ENCODE data around the gene HLA-DRA. TPM values are rescaled to one million over a fixed set of nuclear protein-coding genes. Genes with fewer than 3 reads are reported as not detected.

The HLA-DRA gene
- 0.85 and 7.0 TPM in 2 replicates for total RNA-seq

DNA sequence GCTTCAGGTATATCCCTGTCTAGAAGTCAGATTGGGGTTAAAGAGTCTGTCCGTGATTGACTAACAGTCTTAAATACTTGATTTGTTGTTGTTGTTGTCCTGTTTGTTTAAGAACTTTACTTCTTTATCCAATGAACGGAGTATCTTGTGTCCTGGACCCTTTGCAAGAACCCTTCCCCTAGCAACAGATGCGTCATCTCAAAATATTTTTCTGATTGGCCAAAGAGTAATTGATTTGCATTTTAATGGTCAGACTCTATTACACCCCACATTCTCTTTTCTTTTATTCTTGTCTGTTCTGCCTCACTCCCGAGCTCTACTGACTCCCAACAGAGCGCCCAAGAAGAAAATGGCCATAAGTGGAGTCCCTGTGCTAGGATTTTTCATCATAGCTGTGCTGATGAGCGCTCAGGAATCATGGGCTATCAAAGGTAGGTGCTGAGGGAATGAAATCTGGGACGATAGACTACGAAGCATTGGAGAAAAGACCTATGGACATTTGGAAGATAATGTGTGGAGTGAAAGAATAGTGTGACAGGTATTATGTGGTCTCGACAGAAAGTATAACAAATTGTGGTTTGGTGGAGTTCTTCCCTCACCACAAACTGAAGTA, at the start of gene HLA-DRA:
Gene HLA-DRA, plus strand, starts transcription at position 286 of the 613 bp plus-strand sequence. Its CDS starts 64 bp downstream, at position 350.

DNA sequence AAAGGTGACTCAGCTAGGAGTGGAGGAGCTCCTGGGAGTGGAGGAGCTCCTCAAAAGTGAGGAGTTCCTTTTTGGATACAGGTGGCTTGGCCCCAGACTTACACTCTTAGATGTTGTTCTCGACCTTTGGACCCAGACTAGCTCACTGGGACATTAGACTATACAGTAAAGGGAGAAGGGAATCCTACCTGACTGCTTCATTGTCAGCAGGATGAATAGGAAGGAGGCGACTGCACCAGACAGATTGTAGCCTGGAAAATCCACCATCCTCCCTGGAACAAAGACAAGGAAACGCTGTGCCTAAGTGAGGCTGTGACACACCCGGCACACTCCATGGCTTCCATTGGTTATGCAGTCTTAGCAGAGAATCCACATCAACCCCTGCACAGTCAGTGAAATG, 32.8 kb upstream of the HLA-DRA start, which contains the start of gene BTNL2:
Gene BTNL2, minus strand, starts transcription at position 325 of the 400 bp plus-strand sequence. Its CDS starts 58 bp downstream, at position 267.

Other genes with a start within 250 kb of the HLA-DRA start
- gene PBX2, start 249.7 kb upstream of the HLA-DRA start, total RNA-seq: 28.9 and 34.7 TPM in 2 replicates
- gene GPSM3, start 247.2 kb upstream of the HLA-DRA start, total RNA-seq: 3.1 and 4.7 TPM in 2 replicates
- 0.12 and 0.49 TPM in 2 replicates for gene NOTCH4, start 215.8 kb upstream of the HLA-DRA start, total RNA-seq
- gene TSBP1, start 68.0 kb upstream of the HLA-DRA start, total RNA-seq: not detected in 2 replicates
- not detected in 2 replicates for gene BTNL2, start 32.7 kb upstream of the HLA-DRA start, total RNA-seq
- 0.49 TPM in 1 of 2 replicates, not detected in the other for gene HLA-DRB5, start 90.4 kb downstream of the HLA-DRA start, total RNA-seq
- 0.12 and 3.1 TPM in 2 replicates for gene HLA-DRB1, start 150.0 kb downstream of the HLA-DRA start, total RNA-seq
- not detected in 2 replicates for gene HLA-DQA1, start 197.5 kb downstream of the HLA-DRA start, total RNA-seq
- 0.12 and 0.16 TPM in 2 replicates for gene HLA-DQB1, start 226.8 kb downstream of the HLA-DRA start, total RNA-seq